ENCODE data around the gene MRPS35.

- no peak for TF ChIP-seq CTCF (conservative IDR thresholded peaks at IDR 0.05; ENCODE audit: low read length)
- no peak for TF ChIP-seq EZH2phosphoT487 (IDR thresholded peaks at IDR 0.05; ENCODE audit: borderline replicate concordance, low read depth, low read length)
Measured at GRCh38 chr12:27802511-27802910, 91.9 kb downstream of the MRPS35 start.

Measured in OCI-LY7 (cell line).